Liver (tissue), 9 donors: ENCODE measurements around the gene SOHLH1. TPM values are rescaled to one million over a fixed set of nuclear protein-coding genes. Genes with fewer than 3 reads are reported as not detected.

Source experiments
- DNase-seq: peaks from one replicate; pipeline ENCODE4 v3.0.0-alpha.2; 2017; ENCODE audit warnings: low spot score
- H3K27ac ChIP-seq, 2 donors: one replicate each; pipeline ENCODE4 v1.7.0; 2013; ENCODE audit warnings: inconsistent platforms in 2 of 2, low read length in 2 of 2, control low read depth in 1 of 2, low read depth in 1 of 2, mild to moderate bottlenecking in 1 of 2
- H3K27me3 ChIP-seq, 4 donors: one replicate each; pipeline versions ENCODE4 v1.6.1 to v1.7.0; 2013; ENCODE audit warnings: low read length in 3 of 4, inconsistent platforms in 1 of 4, mild to moderate bottlenecking in 1 of 4, moderate library complexity in 1 of 4; ENCODE audit not compliant: control insufficient read depth in 4 of 4, insufficient read depth in 4 of 4
- H3K36me3 ChIP-seq, 4 donors: one replicate each; pipeline versions ENCODE4 v1.6.1 to v1.7.0; 2013; ENCODE audit warnings: low read length in 3 of 4, mild to moderate bottlenecking in 3 of 4, low read depth in 1 of 4, moderate library complexity in 1 of 4; ENCODE audit not compliant: control insufficient read depth in 4 of 4, insufficient read depth in 3 of 4
- H3K4me1 ChIP-seq, 4 donors: one replicate each; pipeline versions ENCODE4 v1.6.1 to v1.7.0; 2013; ENCODE audit warnings: low read length in 3 of 4, mild to moderate bottlenecking in 3 of 4, moderate library complexity in 1 of 4; ENCODE audit not compliant: control insufficient read depth in 4 of 4, insufficient read depth in 4 of 4
- H3K4me3 ChIP-seq, 3 donors: one replicate each; pipeline versions ENCODE4 v1.6.1 to v1.7.0; 2013; ENCODE audit warnings: low read length in 3 of 3, control low read depth in 1 of 3, low read depth in 1 of 3, mild to moderate bottlenecking in 1 of 3
- H3K9ac ChIP-seq, 2 donors: one replicate each; pipeline ENCODE4 v1.7.0; 2013; ENCODE audit warnings: low read length in 2 of 2, mild to moderate bottlenecking in 2 of 2, moderate library complexity in 2 of 2, control low read depth in 1 of 2, low read depth in 1 of 2
- H3K9me3 ChIP-seq, 4 donors: one replicate each; pipeline versions ENCODE4 v1.6.1 to v1.7.0; 2013; ENCODE audit warnings: low read length in 3 of 4; ENCODE audit not compliant: control insufficient read depth in 4 of 4
- ATF3 ChIP-seq: IDR thresholded peaks from 2 replicates; pipeline ENCODE4 v1.6.1; 2016; ENCODE audit warnings: antibody characterized with exemption
- CTCF ChIP-seq: fragments of 150-350 bp; IDR thresholded peaks from 2 replicates; pipeline ENCODE4 v1.5.1; 2017; ENCODE audit warnings: improper control_type of control experiment, low read depth, low read length; ENCODE audit not compliant: missing input control
- EGR1 ChIP-seq, 2 donors: IDR thresholded peaks; 2 replicates each; pipeline ENCODE4 v1.6.1; 2016 to 2018; ENCODE audit warnings: antibody characterized with exemption in 2 of 2, low read depth in 2 of 2
- FOXA1 ChIP-seq: IDR thresholded peaks from 2 replicates; pipeline ENCODE4 v1.6.1; 2016; ENCODE audit warnings: antibody characterized with exemption
- FOXA2 ChIP-seq: IDR thresholded peaks from 2 replicates; pipeline ENCODE4 v1.6.1; 2016; ENCODE audit warnings: antibody characterized with exemption
- GABPA ChIP-seq, 2 donors: IDR thresholded peaks in 1 of 2; conservative IDR thresholded peaks in 1 of 2; 2 replicates each; pipeline ENCODE4 v1.6.1; 2016; ENCODE audit warnings: antibody characterized with exemption in 2 of 2, mild to moderate bottlenecking in 1 of 2, moderate library complexity in 1 of 2
- HNF4A ChIP-seq, 2 donors: conservative IDR thresholded peaks; 2 replicates each; pipeline ENCODE4 v1.6.1; 2016; ENCODE audit warnings: antibody characterized with exemption in 2 of 2, mild to moderate bottlenecking in 2 of 2
- JUND ChIP-seq, 2 donors: IDR thresholded peaks; 2 replicates each; pipeline ENCODE4 v1.6.1; 2016; ENCODE audit warnings: antibody characterized with exemption in 2 of 2
- MAX ChIP-seq: IDR thresholded peaks from 2 replicates; pipeline ENCODE4 v1.6.1; 2016; ENCODE audit warnings: antibody characterized with exemption
- NR2F2 ChIP-seq: IDR thresholded peaks from 2 replicates; pipeline ENCODE4 v1.6.1; 2016; ENCODE audit warnings: antibody characterized with exemption
- RAD21 ChIP-seq, 2 donors: IDR thresholded peaks; 2 replicates each; pipeline ENCODE4 v1.6.1; 2016; ENCODE audit warnings: antibody characterized with exemption in 2 of 2, mild to moderate bottlenecking in 2 of 2
- REST ChIP-seq: IDR thresholded peaks from 2 replicates; pipeline ENCODE4 v1.6.1; 2016; ENCODE audit warnings: antibody characterized with exemption, mild to moderate bottlenecking
- RXRA ChIP-seq, 2 donors: IDR thresholded peaks; 2 replicates each; pipeline ENCODE4 v1.6.1; 2017 to 2018; ENCODE audit warnings: antibody characterized with exemption in 2 of 2, mild to moderate bottlenecking in 1 of 2
- SP1 ChIP-seq: IDR thresholded peaks from 2 replicates; pipeline ENCODE4 v1.6.1; 2018; ENCODE audit warnings: antibody characterized with exemption, mild to moderate bottlenecking
- TAF1 ChIP-seq: conservative IDR thresholded peaks from 2 replicates; pipeline ENCODE4 v1.6.1; 2016; ENCODE audit warnings: antibody characterized with exemption, mild to moderate bottlenecking
- YY1 ChIP-seq: IDR thresholded peaks from 2 replicates; pipeline ENCODE4 v1.6.1; 2016; ENCODE audit warnings: antibody characterized with exemption, mild to moderate bottlenecking
- ZBTB33 ChIP-seq: IDR thresholded peaks from 2 replicates; pipeline ENCODE4 v1.6.1; 2016; ENCODE audit warnings: antibody characterized with exemption
- WGBS: extraction: QIAGEN DNeasy Blood & Tissue Kit; methylation state at CpG from one replicate; pipeline ENCODE4 v1.1.7; 2013; 5-methylcytosine and 5-hydroxymethylcytosine counted together
- polyA plus RNA-seq, 2 donors: library from polyadenylated mRNA; stranded (reverse) in 1 of 2; unstranded in 1 of 2; fragments of 200-250 nt in 1 of 2; fragments of >200 nt in 1 of 2; fragmentation: Nextera tagmentation in 1 of 2; extraction: Ambion mirVana in 1 of 2; gene quantifications; one replicate each; pipeline versions ENCODE4 v1.2.1 to v1.2.3, GENCODE V29; 2013 to 2015
- total RNA-seq, 2 donors: library from RNA; depleted of rRNA; stranded (reverse); fragments of >200 nt; gene quantifications; one replicate each; pipeline ENCODE4 v1.2.3, GENCODE V29; 2014
- donor health status: healthy.
- donor health status: healthy.
- donor health status: healthy.
- donor health status: healthy.
- donor health status: healthy.

SOHLH1 gene
- total and polyA plus RNA-seq, 4 donors = not detected

GRCh38 chr9:135689011-135689410 lies 10.3 kb downstream of the SOHLH1 start:
- Histone ChIP-seq H3K36me3 (no peaks in the 10 kb centered on the region), H3K9me3 (no peaks in the 10 kb centered on the region), H3K9ac (no peak overlapping the region), H3K27ac (no peak overlapping the region), H3K4me3 (no peak overlapping the region), H3K27me3 (peaks cover 0 to 3% (median 1%) of the 10 kb centered on the region in 4 donors), H3K4me1 (no peaks in the 10 kb centered on the region)
- no peak for TF ChIP-seq JUND (IDR thresholded peaks at IDR 0.05)
- no peak for TF ChIP-seq SP1
- TF ChIP-seq RAD21 (IDR thresholded peaks at IDR 0.05) = no peak
- TF ChIP-seq ZBTB33 = no peak
- no peak for TF ChIP-seq TAF1
- no peak for TF ChIP-seq GABPA (IDR thresholded peaks at IDR 0.05 in 1 of 2, conservative IDR thresholded peaks at IDR 0.05 in 1 of 2)
- TF ChIP-seq FOXA2 = no peak
- TF ChIP-seq ATF3 = no peak
- no peak for TF ChIP-seq RXRA (IDR thresholded peaks at IDR 0.05)
- no peak for TF ChIP-seq NR2F2
- TF ChIP-seq REST = no peak
- no peak for TF ChIP-seq MAX
- TF ChIP-seq YY1 = no peak
- TF ChIP-seq EGR1 (IDR thresholded peaks at IDR 0.05; ENCODE audit: low read depth in 2 of 2) = no peak
- TF ChIP-seq CTCF = no peak
- no peak for DNase-seq
- WGBS = 83% methylated on average over 10 of the region's 10 CpGs

- Histone ChIP-seq H3K27me3 (peaks cover 0 to 2% (median 0%) of the 10 kb centered on the region in 4 donors), H3K27ac (no peak overlapping the region)
- DNase-seq = no peak
- TF ChIP-seq FOXA2 (no peak), YY1 (no peak), GABPA (IDR thresholded peaks at IDR 0.05 in 1 of 2, conservative IDR thresholded peaks at IDR 0.05 in 1 of 2) (no peak), RXRA (IDR thresholded peaks at IDR 0.05) (no peak), JUND (IDR thresholded peaks at IDR 0.05) (no peak), NR2F2 (no peak), RAD21 (IDR thresholded peaks at IDR 0.05) (no peak), FOXA1 (no peak), ZBTB33 (no peak), TAF1 (no peak), ATF3 (no peak), REST (no peak), HNF4A (conservative IDR thresholded peaks at IDR 0.05) (no peak)
Measured at GRCh38 chr9:135687216-135687615, 12.1 kb downstream of the SOHLH1 start.

More at GRCh38 chr9:135687216-135687615, 12.1 kb downstream of the SOHLH1 start:
- 87% methylated on average over 15 of the region's 15 CpGs for WGBS
- H3K36me3 ChIP-seq = no peaks in the 10 kb centered on the region
- H3K4me1 ChIP-seq = no peaks in the 10 kb centered on the region
- no peak overlapping the region for H3K9ac ChIP-seq
- H3K4me3 ChIP-seq = no peak overlapping the region
- H3K9me3 ChIP-seq = no peaks in the 10 kb centered on the region
